ENCODE measurements around the gene ISL2. TPM values are rescaled to one million over a fixed set of nuclear protein-coding genes. Genes with fewer than 3 reads are reported as not detected.

The ISL2 gene
- total and polyA plus RNA-seq, 2 of the 13 experiments (the other 11 are each of a cell fraction or from before 2014, with no cell fraction given): 4.3 to 5.1 TPM

DNA sequence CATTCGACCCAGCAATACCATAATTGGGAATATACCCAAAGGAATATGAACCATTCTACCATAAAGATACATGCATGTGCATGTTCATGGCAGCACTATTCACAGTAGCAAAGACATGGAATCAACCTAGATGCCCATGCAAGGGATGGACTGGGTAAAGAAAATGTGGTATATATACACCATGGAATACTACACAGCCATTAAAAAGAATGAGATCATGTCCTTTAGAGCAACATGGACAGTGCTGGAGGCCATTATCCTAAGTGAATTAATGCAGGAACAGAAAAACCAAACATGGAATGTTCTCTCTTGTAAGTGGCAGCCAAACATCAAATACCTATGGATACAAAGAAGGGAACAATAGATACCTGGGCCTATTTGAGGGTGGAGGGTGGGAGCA is 32.7 kb upstream of the ISL2 start (continued):
- TF ChIP-seq KLF13 (CRISPR knock-in tag; IDR thresholded peaks at IDR 0.05) (no peak), HOXA9 (CRISPR knock-in tag; IDR thresholded peaks at IDR 0.05; ENCODE audit: borderline replicate concordance) (no peak), ZNF557 (CRISPR knock-in tag; IDR thresholded peaks at IDR 0.05) (no peak), SNRNP70 (IDR thresholded peaks at IDR 0.05; ENCODE audit: low read depth, low read length) (no peak)
- TF ChIP-seq, protein P1, sequence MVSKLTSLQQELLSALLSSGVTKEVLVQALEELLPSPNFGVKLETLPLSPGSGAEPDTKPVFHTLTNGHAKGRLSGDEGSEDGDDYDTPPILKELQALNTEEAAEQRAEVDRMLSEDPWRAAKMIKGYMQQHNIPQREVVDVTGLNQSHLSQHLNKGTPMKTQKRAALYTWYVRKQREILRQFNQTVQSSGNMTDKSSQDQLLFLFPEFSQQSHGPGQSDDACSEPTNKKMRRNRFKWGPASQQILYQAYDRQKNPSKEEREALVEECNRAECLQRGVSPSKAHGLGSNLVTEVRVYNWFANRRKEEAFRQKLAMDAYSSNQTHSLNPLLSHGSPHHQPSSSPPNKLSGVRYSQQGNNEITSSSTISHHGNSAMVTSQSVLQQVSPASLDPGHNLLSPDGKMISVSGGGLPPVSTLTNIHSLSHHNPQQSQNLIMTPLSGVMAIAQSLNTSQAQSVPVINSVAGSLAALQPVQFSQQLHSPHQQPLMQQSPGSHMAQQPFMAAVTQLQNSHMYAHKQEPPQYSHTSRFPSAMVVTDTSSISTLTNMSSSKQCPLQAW (CRISPR knock-in tag; IDR thresholded peaks at IDR 0.05): no peak

DNA sequence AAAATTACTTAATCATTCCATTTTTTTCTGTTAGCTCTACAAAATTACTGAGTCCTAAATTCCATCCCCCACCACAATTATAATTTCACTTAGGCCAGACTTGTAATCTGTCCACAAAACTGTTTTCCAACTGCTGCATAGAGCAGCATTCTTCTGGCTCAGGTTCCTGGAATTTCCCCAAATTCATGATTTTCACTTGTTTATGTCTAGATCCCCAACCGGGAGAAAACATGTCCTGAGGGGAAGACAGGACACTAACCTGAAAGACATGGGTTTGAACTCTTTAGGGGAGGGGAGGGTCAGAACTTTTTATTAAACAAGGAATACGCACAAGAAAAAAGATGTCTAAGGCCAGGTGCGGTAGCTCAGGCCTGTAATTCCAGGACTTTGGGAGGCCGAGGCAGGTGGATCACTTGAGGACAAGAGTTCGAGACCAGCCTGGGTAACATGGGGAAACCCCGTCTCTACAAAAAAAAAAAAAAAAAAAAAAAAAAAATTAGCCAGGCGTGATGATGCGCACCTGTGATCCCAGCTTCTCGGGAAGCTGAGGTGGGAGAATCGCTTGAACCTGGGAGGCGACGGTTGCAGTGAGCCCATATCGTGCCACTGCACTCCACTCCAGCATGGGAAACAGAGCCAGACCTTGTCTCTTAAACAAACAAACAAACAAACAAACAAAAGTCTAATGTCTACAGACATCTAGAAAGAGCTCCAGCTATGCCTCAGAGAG is 26.8 kb upstream of the ISL2 start:
- Histone ChIP-seq H2AFZ (ENCODE audit: low read length) (no peak overlapping the region), H3K4me3 (replicated peaks in 1 of 3; ENCODE audit: insufficient read depth in 1 of 3, low read depth in 2 of 3, low read length in 3 of 3) (peak overlapping the region; percentile 83 to 98 (median 97)), H4K20me1 (ENCODE audit: insufficient read depth, low read length) (peaks cover 56% of the 10 kb centered on the region), H3K4me1 (ENCODE audit: insufficient read depth, low read length) (peaks cover 74% of the 10 kb centered on the region), H3K27me3 (ENCODE audit: control insufficient read depth in 1 of 2, insufficient read depth in 2 of 2, low read length in 2 of 2) (no peaks in the 10 kb centered on the region; a peak in 1 of 5 replicates), H3K9ac (ENCODE audit: insufficient read depth, low read depth, low read length) (peak overlapping the region; percentile 95), H3K79me2 (ENCODE audit: insufficient read depth, low read length) (peaks cover 62% of the 10 kb centered on the region), H3K36me3 (replicated peaks in 1 of 2; ENCODE audit: control insufficient read depth in 1 of 2, insufficient read depth in 2 of 2, low read length in 2 of 2) (no peaks in the 10 kb centered on the region), H3K4me2 (ENCODE audit: low read depth, low read length) (peak overlapping the region; percentile 97), H3K9me3 (ENCODE audit: low read length) (no peaks in the 10 kb centered on the region), H3K27ac (ENCODE audit: extremely low read length, insufficient read depth, low read length) (peak overlapping the region; percentile 96)
- CTCF ChIA-PET (ENCODE audit: low intra/inter-chr PET ratio, low total read pairs): no interaction called here
- POLR2A ChIA-PET: interaction anchor here (0.6 to 5.9 kb wide), 4 partner anchors 20 to 26 kb away, joined by 3 to 132 read pairs (median 12); partner anchors contain the start of gene ISL2
- no peak for ATAC-seq
- no peak for FAIRE-seq
- DNase-seq (ENCODE audit: low spot score): no peak
- intact Hi-C loops (cut with micrococcal nuclease; ENCODE audit: unreplicated experiment) (no loop called here), in situ Hi-C loops (cut with HindIII; ENCODE audit: extremely low pct_ligation_motif_present, low pct_unique_long_range_greater_than_20kb) (no loop called here)
- BruUV-seq (replicated peaks): no TSS peak
- WGBS (ENCODE audit: low lambda C conversion rate): 41% methylated on average over 13 of the region's 13 CpGs
- no peak for TF ChIP-seq ZC3H4 (CRISPR knock-in tag; IDR thresholded peaks at IDR 0.05; ENCODE audit: borderline replicate concordance)
- TF ChIP-seq ZNF83 (CRISPR knock-in tag; IDR thresholded peaks at IDR 0.05; ENCODE audit: borderline replicate concordance): no peak
- TF ChIP-seq ATF7 (IDR thresholded peaks at IDR 0.05): no peak
- no peak for TF ChIP-seq ATF7 (CRISPR knock-in tag; IDR thresholded peaks at IDR 0.05)
- TF ChIP-seq SMYD3 (CRISPR knock-in tag; IDR thresholded peaks at IDR 0.05): no peak
- TF ChIP-seq, protein P2, sequence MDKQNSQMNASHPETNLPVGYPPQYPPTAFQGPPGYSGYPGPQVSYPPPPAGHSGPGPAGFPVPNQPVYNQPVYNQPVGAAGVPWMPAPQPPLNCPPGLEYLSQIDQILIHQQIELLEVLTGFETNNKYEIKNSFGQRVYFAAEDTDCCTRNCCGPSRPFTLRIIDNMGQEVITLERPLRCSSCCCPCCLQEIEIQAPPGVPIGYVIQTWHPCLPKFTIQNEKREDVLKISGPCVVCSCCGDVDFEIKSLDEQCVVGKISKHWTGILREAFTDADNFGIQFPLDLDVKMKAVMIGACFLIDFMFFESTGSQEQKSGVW (CRISPR knock-in tag; IDR thresholded peaks at IDR 0.05; ENCODE audit: borderline replicate concordance): no peak
- no peak for TF ChIP-seq HDAC1 (CRISPR knock-in tag; IDR thresholded peaks at IDR 0.05)
- no peak for TF ChIP-seq ZNF615 (CRISPR knock-in tag; IDR thresholded peaks at IDR 0.05; ENCODE audit: borderline replicate concordance)
- TF ChIP-seq, protein P3, sequence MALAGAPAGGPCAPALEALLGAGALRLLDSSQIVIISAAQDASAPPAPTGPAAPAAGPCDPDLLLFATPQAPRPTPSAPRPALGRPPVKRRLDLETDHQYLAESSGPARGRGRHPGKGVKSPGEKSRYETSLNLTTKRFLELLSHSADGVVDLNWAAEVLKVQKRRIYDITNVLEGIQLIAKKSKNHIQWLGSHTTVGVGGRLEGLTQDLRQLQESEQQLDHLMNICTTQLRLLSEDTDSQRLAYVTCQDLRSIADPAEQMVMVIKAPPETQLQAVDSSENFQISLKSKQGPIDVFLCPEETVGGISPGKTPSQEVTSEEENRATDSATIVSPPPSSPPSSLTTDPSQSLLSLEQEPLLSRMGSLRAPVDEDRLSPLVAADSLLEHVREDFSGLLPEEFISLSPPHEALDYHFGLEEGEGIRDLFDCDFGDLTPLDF (CRISPR knock-in tag; IDR thresholded peaks at IDR 0.05): no peak
- no peak for TF ChIP-seq HNF4A (CRISPR knock-in tag; IDR thresholded peaks at IDR 0.05)
- TF ChIP-seq GATAD2A (CRISPR knock-in tag; IDR thresholded peaks at IDR 0.05): no peak
- no peak for TF ChIP-seq CBX5 (CRISPR knock-in tag; IDR thresholded peaks at IDR 0.05; ENCODE audit: borderline replicate concordance)
- TF ChIP-seq HHEX (CRISPR knock-in tag; IDR thresholded peaks at IDR 0.05): no peak
- no peak for TF ChIP-seq ZFP36L1 (CRISPR knock-in tag; IDR thresholded peaks at IDR 0.05)
- TF ChIP-seq SETDB1 (CRISPR knock-in tag; IDR thresholded peaks at IDR 0.05; ENCODE audit: borderline replicate concordance): no peak
- no peak for TF ChIP-seq ZSCAN9 (CRISPR knock-in tag; IDR thresholded peaks at IDR 0.05; ENCODE audit: borderline replicate concordance)
